Fibroblast of mammary gland (primary cell): ENCODE data around the gene OPCML.

Experiments
- DNase-seq: peaks from one replicate; pipeline ENCODE4 v3.0.0-alpha.2; 2010; ENCODE audit warnings: low read depth
- H3K4me3 ChIP-seq: 2 replicates; pipeline ENCODE4 v1.5.1; 2011; ENCODE audit warnings: low read depth, mild to moderate bottlenecking, low read length, moderate library complexity; ENCODE audit not compliant: control insufficient read depth
- CTCF ChIP-seq: conservative IDR thresholded peaks from 2 replicates; pipeline ENCODE4 v1.5.1; 2011; ENCODE audit warnings: low read depth, low read length, inconsistent platforms; ENCODE audit not compliant: control insufficient read depth, insufficient read depth

The OPCML gene

GRCh38 chr11:132455044-132455443 is 1077.3 kb downstream of the OPCML start:
- DNase-seq, result no peak
- no peak for TF ChIP-seq CTCF
- no peak overlapping the region for H3K4me3 ChIP-seq

GRCh38 chr11:132453406-132453805 is 1078.9 kb downstream of the OPCML start:
- DNase-seq, result no peak
- no peak overlapping the region for H3K4me3 ChIP-seq
- TF ChIP-seq CTCF, result no peak

- no peak overlapping the region for H3K4me3 ChIP-seq
- no peak for TF ChIP-seq CTCF
- no peak for DNase-seq
Observed at GRCh38 chr11:132452616-132453015, 1079.7 kb downstream of the OPCML start.

GRCh38 chr11:132451942-132452601 is 1080.2 kb downstream of the OPCML start:
- no peak for TF ChIP-seq CTCF
- H3K4me3 ChIP-seq, result no peak overlapping the region
- no peak for DNase-seq

GRCh38 chr11:132450631-132451030 is 1081.7 kb downstream of the OPCML start:
- no peak overlapping the region for H3K4me3 ChIP-seq
- no peak for TF ChIP-seq CTCF
- DNase-seq, result no peak

GRCh38 chr11:132448334-132448995 is 1083.8 kb downstream of the OPCML start:
- no peak for TF ChIP-seq CTCF
- DNase-seq, result no peak
- no peak overlapping the region for H3K4me3 ChIP-seq
